Upper lobe of left lung (tissue), 6 donors: ENCODE data around the gene ALCAM. TPM values are rescaled to one million over a fixed set of nuclear protein-coding genes. Genes with fewer than 3 reads are reported as not detected.

Experiments used
- ATAC-seq, 2 donors: fragments of 200-7000 bp; cut with Tn5 transposase; one replicate each; pipeline ENCODE4 v1.9.1; 2022; ENCODE audit warnings: mild to moderate bottlenecking in 2 of 2, moderate library complexity in 2 of 2; ENCODE audit not compliant: low FRiP score in 2 of 2
- DNase-seq, 2 donors: peaks; one replicate each; pipeline ENCODE4 v3.0.0-alpha.2; 2019 to 2020
- H3K27ac ChIP-seq, 4 donors: fragments of 200-600 bp; sonication (generic); one replicate each; pipeline ENCODE4 v1.5.1; 2016 to 2019
- H3K27me3 ChIP-seq, 4 donors: fragments of 200-600 bp; sonication (generic); one replicate each; pipeline ENCODE4 v1.5.1; 2017 to 2019
- H3K36me3 ChIP-seq, 4 donors: fragments of 200-600 bp; sonication (generic); one replicate each; pipeline ENCODE4 v1.5.1; 2016 to 2019
- H3K4me1 ChIP-seq, 4 donors: fragments of 200-600 bp; sonication (generic); one replicate each; pipeline ENCODE4 v1.5.1; 2018 to 2019
- H3K4me3 ChIP-seq, 4 donors: fragments of 200-600 bp; sonication (generic); one replicate each; pipeline ENCODE4 v1.5.1; 2017 to 2019; ENCODE audit warnings: mild to moderate bottlenecking in 2 of 4, moderate library complexity in 1 of 4
- H3K9me3 ChIP-seq, 4 donors: fragments of 200-600 bp; sonication (generic); one replicate each; pipeline ENCODE4 v1.5.1; 2018 to 2019
- CTCF ChIP-seq, 6 experiments: fragments of 450-650 bp in 4 of 6; fragments of 200-600 bp in 2 of 6; sonication (generic) in 2 of 6; IDR thresholded peaks; one replicate each; pipeline ENCODE4 v1.5.1; 2016 to 2019; ENCODE audit warnings: antibody characterized with exemption in 6 of 6
- EP300 ChIP-seq, 4 donors: sonication (generic); formaldehyde crosslinking; IDR thresholded peaks; one replicate each; pipeline ENCODE4 v1.5.1; 2017; ENCODE audit warnings: antibody characterized with exemption in 4 of 4, control low read depth in 2 of 4
- POLR2A ChIP-seq, 4 donors: fragments of 450-650 bp; IDR thresholded peaks; one replicate each; pipeline ENCODE4 v1.5.1; 2016 to 2017; ENCODE audit warnings: antibody characterized with exemption in 4 of 4, mild to moderate bottlenecking in 2 of 4
- POLR2AphosphoS5 ChIP-seq, 2 donors: sonication (generic); formaldehyde crosslinking; IDR thresholded peaks; one replicate each; pipeline ENCODE4 v1.5.1; 2017; ENCODE audit warnings: antibody characterized with exemption in 2 of 2
- WGBS, 2 donors: methylation state at CpG; one replicate each; pipeline ENCODE4 v1.1.5; 2017 to 2018; 5-methylcytosine and 5-hydroxymethylcytosine counted together
- total RNA-seq, 6 donors: library from RNA; depleted of rRNA in 4 of 6; stranded (reverse); fragments of >200 nt in 4 of 6; gene quantifications; one replicate each; pipeline versions ENCODE4 v1.1.0 to v1.2.1, GENCODE V29; 2016 to 2021
- donor health status: DM: no; HTN: no; CAD: no; lungs with moderate emphysema.
- donor health status: DM: no; HTN: yes; CAD: no; lungs with severe emphysema.

ALCAM gene
- total RNA-seq, 6 donors from 2014 or later: 129 to 390 (median 186) TPM

GRCh38 chr3:105532251-105532650 lies 165.5 kb downstream of the ALCAM start:
- 95 to 97% methylated on average over 2 of the region's 2 CpGs for WGBS, 2 donors
- peaks cover 0 to 16% (median 5%) of the 10 kb centered on the region in 4 donors for H3K36me3 ChIP-seq
- no peaks in the 10 kb centered on the region for H3K4me1 ChIP-seq
- no peak overlapping the region for H3K27ac ChIP-seq
- TF ChIP-seq CTCF (IDR thresholded peaks at IDR 0.05) (no peak), EP300 (IDR thresholded peaks at IDR 0.05) (no peak), POLR2AphosphoS5 (IDR thresholded peaks at IDR 0.05) (no peak), POLR2A (IDR thresholded peaks at IDR 0.05) (no peak)
- no peaks in the 10 kb centered on the region for H3K27me3 ChIP-seq
- H3K4me3 ChIP-seq: no peak overlapping the region
- ATAC-seq (no peak), DNase-seq (no peak)
- no peaks in the 10 kb centered on the region for H3K9me3 ChIP-seq

GRCh38 chr3:105533960-105534359 lies 167.3 kb downstream of the ALCAM start:
- no peak overlapping the region for H3K27ac ChIP-seq
- WGBS, 2 donors: 93 to 96% methylated on average over 3 of the region's 3 CpGs
- ATAC-seq: no peak
- H3K36me3 ChIP-seq: peaks cover 0 to 16% (median 5%) of the 10 kb centered on the region in 4 donors
- no peaks in the 10 kb centered on the region for H3K4me1 ChIP-seq
- H3K9me3 ChIP-seq: no peaks in the 10 kb centered on the region
- TF ChIP-seq POLR2AphosphoS5 (IDR thresholded peaks at IDR 0.05): no peak
- no peak for TF ChIP-seq EP300 (IDR thresholded peaks at IDR 0.05)
- no peak for TF ChIP-seq CTCF (IDR thresholded peaks at IDR 0.05)
- no peak for TF ChIP-seq POLR2A (IDR thresholded peaks at IDR 0.05)
- H3K4me3 ChIP-seq: no peak overlapping the region
- DNase-seq: no peak
- no peaks in the 10 kb centered on the region for H3K27me3 ChIP-seq

GRCh38 chr3:105534491-105534890 lies 167.8 kb downstream of the ALCAM start:
- Histone ChIP-seq H3K27ac (no peak overlapping the region), H3K4me3 (no peak overlapping the region), H3K4me1 (no peaks in the 10 kb centered on the region), H3K27me3 (no peaks in the 10 kb centered on the region), H3K36me3 (peaks cover 0 to 16% (median 5%) of the 10 kb centered on the region in 4 donors), H3K9me3 (no peaks in the 10 kb centered on the region)
- DNase-seq (no peak), ATAC-seq (no peak)
- no peak for TF ChIP-seq POLR2A (IDR thresholded peaks at IDR 0.05)
- TF ChIP-seq EP300 (IDR thresholded peaks at IDR 0.05): no peak
- no peak for TF ChIP-seq POLR2AphosphoS5 (IDR thresholded peaks at IDR 0.05)
- TF ChIP-seq CTCF (IDR thresholded peaks at IDR 0.05): no peak
- WGBS, 2 donors: 88 to 91% methylated on average over 5 of the region's 5 CpGs

- DNase-seq (no peak), ATAC-seq (no peak)
- H3K4me3 ChIP-seq: no peak overlapping the region
- H3K27me3 ChIP-seq: no peaks in the 10 kb centered on the region
- WGBS, 2 donors: 73 to 80% methylated on average over 1 of the region's 1 CpG
- no peak overlapping the region for H3K27ac ChIP-seq
- H3K4me1 ChIP-seq: no peaks in the 10 kb centered on the region
- H3K9me3 ChIP-seq: no peaks in the 10 kb centered on the region
- TF ChIP-seq POLR2AphosphoS5 (IDR thresholded peaks at IDR 0.05): no peak
- TF ChIP-seq POLR2A (IDR thresholded peaks at IDR 0.05): no peak
- TF ChIP-seq EP300 (IDR thresholded peaks at IDR 0.05): no peak
- no peak for TF ChIP-seq CTCF (IDR thresholded peaks at IDR 0.05)
- H3K36me3 ChIP-seq: peaks cover 3 to 37% (median 11%) of the 10 kb centered on the region in 4 donors
Measured at GRCh38 chr3:105537371-105538080, 170.8 kb downstream of the ALCAM start.

- DNase-seq: no peak
- Histone ChIP-seq H3K9me3 (no peaks in the 10 kb centered on the region), H3K4me1 (no peaks in the 10 kb centered on the region), H3K4me3 (no peak overlapping the region), H3K27ac (no peak overlapping the region), H3K27me3 (no peaks in the 10 kb centered on the region), H3K36me3 (peaks cover 3 to 45% (median 11%) of the 10 kb centered on the region in 4 donors)
- ATAC-seq: no peak
- no peak for TF ChIP-seq EP300 (IDR thresholded peaks at IDR 0.05)
- no peak for TF ChIP-seq POLR2AphosphoS5 (IDR thresholded peaks at IDR 0.05)
- no peak for TF ChIP-seq POLR2A (IDR thresholded peaks at IDR 0.05)
- no peak for TF ChIP-seq CTCF (IDR thresholded peaks at IDR 0.05)
- 52 to 63% methylated on average over 5 of the region's 5 CpGs for whole genome bisulfite sequencing, 2 donors
Measured at GRCh38 chr3:105538483-105538882, 171.8 kb downstream of the ALCAM start.
